Omental fat pad (tissue), 4 donors: ENCODE data around the gene UGGT1. TPM values are rescaled to one million over a fixed set of nuclear protein-coding genes. Genes with fewer than 3 reads are reported as not detected.

Experiments
- ATAC-seq: fragments of 150-250 bp; one replicate; pipeline ENCODE4 v1.9.1; 2016; ENCODE audit warnings: mild to moderate bottlenecking, moderate library complexity; ENCODE audit not compliant: low FRiP score
- DNase-seq: peaks from one replicate; pipeline ENCODE4 v3.0.0-alpha.2; 2019; ENCODE audit warnings: low spot score
- CTCF ChIP-seq, 3 donors: fragments of 450-650 bp; IDR thresholded peaks; one replicate each; pipeline ENCODE4 v1.5.1; 2016 to 2017; ENCODE audit warnings: antibody characterized with exemption in 3 of 3, mild to moderate bottlenecking in 3 of 3, moderate library complexity in 2 of 3
- total RNA-seq, 4 donors: library from RNA; depleted of rRNA; stranded (reverse); fragments of >200 nt; gene quantifications; one replicate each; pipeline ENCODE4 v1.1.0, GENCODE V29; 2016

UGGT1 gene
- total RNA-seq, 4 donors from 2014 or later, result 49.0 to 67.9 (median 66.7) TPM

GRCh38 chr2:128214251-128214650 lies 123.3 kb downstream of the UGGT1 start:
- DNase-seq (no peak), ATAC-seq (no peak)
- TF ChIP-seq CTCF (IDR thresholded peaks at IDR 0.05), result no peak

DNA sequence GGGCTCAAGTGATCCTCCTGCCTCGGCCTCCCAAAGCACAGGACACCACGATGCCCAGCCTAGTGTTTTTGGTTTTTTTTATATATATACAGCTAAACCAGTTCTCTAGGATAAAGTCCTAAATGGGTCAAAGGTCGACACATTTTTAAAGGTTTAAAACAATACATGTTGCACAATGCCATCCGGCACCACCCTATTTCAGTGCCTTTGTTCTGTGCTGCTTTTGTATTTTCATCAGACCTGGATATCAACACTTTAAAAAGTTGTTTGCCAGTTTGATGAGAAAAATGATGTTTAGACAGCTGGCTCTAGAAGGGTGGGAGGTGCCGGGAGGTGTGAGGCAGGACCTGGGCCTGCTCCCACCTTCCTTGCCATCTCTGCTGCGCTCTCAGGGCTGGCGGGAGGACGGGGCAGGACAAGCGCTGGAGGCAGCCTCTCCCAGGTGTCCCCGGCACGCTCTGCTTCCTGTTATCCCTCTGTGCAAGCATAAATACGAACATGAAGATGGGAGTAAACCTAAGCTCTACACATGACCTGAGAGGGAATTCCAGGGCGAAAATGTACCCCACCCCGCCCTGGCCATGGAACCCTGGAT lies 124.0 kb downstream of the UGGT1 start:
- DNase-seq (no peak), ATAC-seq (no peak)
- no peak for TF ChIP-seq CTCF (IDR thresholded peaks at IDR 0.05)

GRCh38 chr2:128215897-128216642 lies 125.1 kb downstream of the UGGT1 start:
- ATAC-seq (no peak), DNase-seq (no peak)
- no peak for TF ChIP-seq CTCF (IDR thresholded peaks at IDR 0.05)

DNA sequence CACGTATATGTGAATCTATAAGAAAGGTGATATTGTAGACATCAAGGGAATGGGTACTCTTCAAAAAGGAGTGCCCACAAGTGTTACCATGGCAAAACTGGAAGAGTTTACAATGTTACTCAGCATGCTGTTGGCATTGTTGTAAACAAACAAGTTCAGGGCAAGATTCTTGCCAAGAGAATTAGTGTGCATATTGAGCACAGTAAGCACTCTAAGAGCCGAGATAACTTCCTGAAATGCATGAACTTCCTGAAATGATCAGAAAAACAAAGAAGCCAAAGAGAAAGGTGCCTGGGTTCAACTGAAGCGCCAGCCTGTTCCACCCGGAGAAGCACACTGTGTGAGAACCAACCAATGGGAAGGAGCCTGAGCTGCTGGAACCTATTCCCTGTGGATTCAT lies 126.7 kb downstream of the UGGT1 start:
- TF ChIP-seq CTCF (IDR thresholded peaks at IDR 0.05), result no peak
- ATAC-seq (no peak), DNase-seq (no peak)

DNA sequence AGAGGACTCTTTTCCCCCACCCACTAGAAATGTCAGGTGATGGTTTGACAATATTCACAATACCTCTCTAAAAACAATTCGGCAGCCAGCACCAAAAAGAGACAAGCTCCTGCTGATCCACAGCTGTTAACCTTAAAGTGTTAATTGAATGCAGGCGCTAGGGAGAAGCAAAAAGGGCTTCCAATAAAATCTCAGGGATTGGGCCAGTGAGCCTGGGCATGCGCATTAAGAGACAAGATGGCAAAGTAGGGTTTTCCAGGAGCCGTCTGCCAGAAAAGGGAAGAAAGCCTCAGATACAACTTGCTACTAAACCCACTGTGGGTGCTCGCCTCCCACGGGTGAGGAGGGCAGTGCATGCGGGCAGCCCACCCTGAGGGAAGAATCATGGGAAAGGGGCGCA lies 128.9 kb downstream of the UGGT1 start:
- ATAC-seq (no peak), DNase-seq (no peak)
- TF ChIP-seq CTCF (IDR thresholded peaks at IDR 0.05), result no peak

GRCh38 chr2:128227862-128228261 lies 136.9 kb downstream of the UGGT1 start:
- no peak for TF ChIP-seq CTCF (IDR thresholded peaks at IDR 0.05)
- no peak for ATAC-seq
- DNase-seq, result no peak

GRCh38 chr2:128228894-128229293 lies 137.9 kb downstream of the UGGT1 start:
- no peak for DNase-seq
- no peak for TF ChIP-seq CTCF (IDR thresholded peaks at IDR 0.05)
- no peak for ATAC-seq
